Karpas-422 (cell line): ENCODE results near the gene DAZAP2. TPM values are rescaled to one million over a fixed set of nuclear protein-coding genes. Genes with fewer than 3 reads are reported as not detected.
"Not testable (repeated sequence)": the region's sequence is repeated elsewhere in the genome, so short reads cannot be mapped to it uniquely, and the experiment has no call there.

Experiments used
- DNase-seq: peaks from one replicate; pipeline ENCODE4 v3.0.0-alpha.2; 2015
- H2AFZ ChIP-seq: fragments of 200-600 bp; sonication (generic); 2 replicates; pipeline ENCODE4 v1.6.1; 2014; ENCODE audit warnings: antibody characterized with exemption, low read length, mixed read lengths
- H3K27ac ChIP-seq: fragments of 200-600 bp; sonication (generic); 2 replicates; pipeline ENCODE4 v1.5.1; 2014; ENCODE audit warnings: mild to moderate bottlenecking, low read length, moderate library complexity
- H3K27me3 ChIP-seq: fragments of 200-600 bp; sonication (generic); 2 replicates; pipeline ENCODE4 v1.6.1; 2014; ENCODE audit warnings: low read length, mixed read lengths
- H3K36me3 ChIP-seq: fragments of 200-600 bp; sonication (generic); 2 replicates; pipeline ENCODE4 v1.6.1; 2014; ENCODE audit warnings: low read length, mixed read lengths; ENCODE audit not compliant: insufficient read depth
- H3K4me1 ChIP-seq: fragments of 200-600 bp; sonication (generic); 2 replicates; pipeline ENCODE4 v1.6.1; 2014; ENCODE audit warnings: mild to moderate bottlenecking, low read length, mixed read lengths
- H3K4me2 ChIP-seq: fragments of 200-600 bp; sonication (generic); 2 replicates; pipeline ENCODE4 v1.6.1; 2014; ENCODE audit warnings: low read length, low read depth, mild to moderate bottlenecking; ENCODE audit not compliant: poor library complexity, severe bottlenecking
- H3K4me3 ChIP-seq: fragments of 200-600 bp; sonication (generic); 2 replicates; pipeline ENCODE4 v1.5.1; 2014; ENCODE audit warnings: mild to moderate bottlenecking, antibody characterized with exemption, low read length, mixed read lengths
- H3K79me2 ChIP-seq: fragments of 200-600 bp; sonication (generic); 2 replicates; pipeline ENCODE4 v1.6.1; 2014; ENCODE audit warnings: mild to moderate bottlenecking, low read length, mixed read lengths
- H3K9ac ChIP-seq: fragments of 200-600 bp; sonication (generic); 2 replicates; pipeline ENCODE4 v1.6.0; 2014; ENCODE audit warnings: low read length
- H3K9me2 ChIP-seq: fragments of 200-600 bp; sonication (generic), shearing (Covaris generic); replicated peaks from 2 replicates; pipeline ENCODE4 v1.6.0; 2014; ENCODE audit warnings: mild to moderate bottlenecking, low read length, moderate library complexity; ENCODE audit not compliant: insufficient read depth
- H3K9me3 ChIP-seq: fragments of 300-700, 200-600 bp; sonication (generic); 2 replicates; pipeline ENCODE4 v1.6.1; 2014; ENCODE audit warnings: low read length, mixed read lengths
- H4K20me1 ChIP-seq: fragments of 200-600 bp; sonication (generic); 2 replicates; pipeline ENCODE4 v1.6.1; 2014; ENCODE audit warnings: mild to moderate bottlenecking, antibody characterized with exemption, low read length, low read depth; ENCODE audit not compliant: insufficient read depth
- total RNA-seq: library from RNA; depleted of rRNA; stranded (reverse); fragments of >200 nt; shearing (Covaris generic); gene quantifications from 2 replicates; pipeline ENCODE4 v1.2.3, GENCODE V29; 2014; ENCODE audit warnings: low replicate concordance

Gene DAZAP2
- total RNA-seq, 1 experiment from 2014 or later = 362 TPM

DNA sequence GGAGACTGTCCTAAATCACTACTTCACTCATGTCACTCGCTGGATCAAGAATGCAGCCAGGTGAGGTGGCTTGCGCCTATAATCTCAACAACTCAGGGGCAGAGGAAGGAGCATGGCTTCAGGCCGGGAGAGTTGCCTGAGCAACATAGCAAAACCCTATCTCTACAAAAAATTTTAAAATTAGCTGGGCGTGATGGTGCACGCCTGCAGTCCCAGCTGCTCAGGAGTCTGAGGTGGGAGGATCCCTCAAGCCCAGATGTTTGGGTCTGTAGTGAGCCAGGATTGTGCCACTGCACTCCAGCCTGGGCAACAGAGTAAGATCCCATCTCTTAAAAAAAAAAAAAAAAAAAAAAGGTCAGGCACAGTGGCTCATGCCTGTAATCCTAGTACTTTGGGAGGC, 25.7 kb downstream of the DAZAP2 start:
- Histone ChIP-seq H3K36me3 (no peaks in the 10 kb centered on the region), H2AFZ (no peak overlapping the region), H3K4me1 (peaks cover 7% of the 10 kb centered on the region), H3K4me3 (no peak overlapping the region), H3K9ac (no peak overlapping the region), H3K4me2 (no peak overlapping the region), H3K27ac (no peak overlapping the region), H3K79me2 (no peaks in the 10 kb centered on the region), H3K9me3 (no peaks in the 10 kb centered on the region), H4K20me1 (no peaks in the 10 kb centered on the region), H3K27me3 (no peaks in the 10 kb centered on the region), H3K9me2 (no peaks in the 10 kb centered on the region)
- DNase-seq = no peak

DNA sequence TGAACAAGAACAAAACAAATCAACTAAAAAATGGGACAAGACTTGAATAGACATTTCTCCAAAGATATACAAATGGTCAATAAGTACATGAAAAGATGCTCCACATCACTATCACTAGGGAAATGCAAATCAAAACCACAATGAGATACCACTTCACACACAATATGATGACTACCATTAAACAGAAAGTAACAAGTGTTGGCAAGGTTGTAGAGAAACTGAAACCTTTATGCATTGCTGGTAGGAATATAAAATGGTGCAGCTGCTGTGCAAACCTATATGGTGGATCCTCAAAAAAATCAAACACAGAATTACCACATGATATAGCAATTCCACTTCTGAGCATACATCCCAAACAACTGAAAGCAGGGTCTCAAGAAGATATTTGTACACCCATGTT, 26.4 kb downstream of the DAZAP2 start:
- H3K79me2 ChIP-seq = no peaks in the 10 kb centered on the region
- DNase-seq = no peak

DNA sequence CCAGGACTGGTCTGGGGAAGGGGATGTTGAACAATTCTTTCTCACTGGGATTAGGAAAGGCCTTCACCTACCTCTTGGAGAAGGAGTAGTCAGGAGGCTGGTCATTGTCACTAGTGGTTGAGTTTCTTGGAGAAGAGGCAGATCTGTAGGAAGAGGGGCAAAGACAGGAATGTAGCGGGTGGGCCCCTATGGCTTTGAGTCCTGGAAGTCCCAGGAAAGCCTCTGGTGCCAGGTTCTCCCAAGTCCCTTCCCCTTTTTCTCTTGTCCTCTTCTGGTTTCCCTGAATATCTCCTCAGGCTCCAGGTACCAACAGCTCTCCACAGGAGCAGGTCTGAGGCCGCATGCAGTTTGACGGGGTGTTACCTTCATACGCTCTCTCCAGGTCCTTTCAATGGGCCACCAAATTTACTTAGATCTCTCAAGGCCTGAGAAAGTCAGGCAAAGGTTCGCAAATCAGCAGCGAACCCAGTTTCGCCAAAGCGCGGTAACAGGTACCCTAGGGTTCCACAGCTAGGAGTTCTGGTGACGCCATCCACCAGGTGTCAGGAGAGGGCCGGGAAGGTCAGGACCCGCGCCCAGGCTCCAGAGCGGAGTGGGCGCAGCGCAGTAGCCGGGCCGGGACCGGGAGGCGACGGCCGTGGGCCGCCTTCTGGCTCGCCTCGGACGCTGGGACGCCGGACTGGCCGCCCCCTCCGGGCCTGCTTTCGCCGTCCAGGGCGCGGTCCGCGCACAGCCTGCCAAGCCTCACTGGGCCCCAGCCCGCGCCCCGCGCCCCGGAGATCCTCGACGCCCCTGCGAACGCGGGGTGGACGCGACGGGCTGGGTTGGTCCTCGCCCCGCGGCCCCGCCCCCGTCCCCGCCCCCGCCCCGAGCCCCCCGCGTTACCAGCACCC, 30.8 kb downstream of the DAZAP2 start:
- no peak overlapping the region for H3K27ac ChIP-seq
- no peaks in the 10 kb centered on the region for H4K20me1 ChIP-seq
- no peak for DNase-seq
- peak overlapping the region; percentile 64; the same call in 1 of the 2 replicates for H3K4me3 ChIP-seq
- H3K36me3 ChIP-seq = no peaks in the 10 kb centered on the region
- no peaks in the 10 kb centered on the region for H3K9me2 ChIP-seq
- no peaks in the 10 kb centered on the region for H3K27me3 ChIP-seq
- H3K4me2 ChIP-seq = peak overlapping the region; percentile 74
- H3K79me2 ChIP-seq = no peaks in the 10 kb centered on the region
- no peaks in the 10 kb centered on the region for H3K9me3 ChIP-seq
- no peak overlapping the region for H3K9ac ChIP-seq
- no peak overlapping the region for H2AFZ ChIP-seq
- peaks cover 12% of the 10 kb centered on the region for H3K4me1 ChIP-seq

More for the DNA sequence above, 26.4 kb downstream of the DAZAP2 start:
- Histone ChIP-seq H3K9me2 (no peaks in the 10 kb centered on the region), H4K20me1 (no peaks in the 10 kb centered on the region), H3K9me3 (no peaks in the 10 kb centered on the region), H3K4me1 (peaks cover 7% of the 10 kb centered on the region), H3K36me3 (no peaks in the 10 kb centered on the region), H3K27me3 (no peaks in the 10 kb centered on the region), H3K27ac (no peak overlapping the region), H2AFZ (no peak overlapping the region), H3K4me2 (no peak overlapping the region), H3K4me3 (no peak overlapping the region), H3K9ac (no peak overlapping the region)

DNA sequence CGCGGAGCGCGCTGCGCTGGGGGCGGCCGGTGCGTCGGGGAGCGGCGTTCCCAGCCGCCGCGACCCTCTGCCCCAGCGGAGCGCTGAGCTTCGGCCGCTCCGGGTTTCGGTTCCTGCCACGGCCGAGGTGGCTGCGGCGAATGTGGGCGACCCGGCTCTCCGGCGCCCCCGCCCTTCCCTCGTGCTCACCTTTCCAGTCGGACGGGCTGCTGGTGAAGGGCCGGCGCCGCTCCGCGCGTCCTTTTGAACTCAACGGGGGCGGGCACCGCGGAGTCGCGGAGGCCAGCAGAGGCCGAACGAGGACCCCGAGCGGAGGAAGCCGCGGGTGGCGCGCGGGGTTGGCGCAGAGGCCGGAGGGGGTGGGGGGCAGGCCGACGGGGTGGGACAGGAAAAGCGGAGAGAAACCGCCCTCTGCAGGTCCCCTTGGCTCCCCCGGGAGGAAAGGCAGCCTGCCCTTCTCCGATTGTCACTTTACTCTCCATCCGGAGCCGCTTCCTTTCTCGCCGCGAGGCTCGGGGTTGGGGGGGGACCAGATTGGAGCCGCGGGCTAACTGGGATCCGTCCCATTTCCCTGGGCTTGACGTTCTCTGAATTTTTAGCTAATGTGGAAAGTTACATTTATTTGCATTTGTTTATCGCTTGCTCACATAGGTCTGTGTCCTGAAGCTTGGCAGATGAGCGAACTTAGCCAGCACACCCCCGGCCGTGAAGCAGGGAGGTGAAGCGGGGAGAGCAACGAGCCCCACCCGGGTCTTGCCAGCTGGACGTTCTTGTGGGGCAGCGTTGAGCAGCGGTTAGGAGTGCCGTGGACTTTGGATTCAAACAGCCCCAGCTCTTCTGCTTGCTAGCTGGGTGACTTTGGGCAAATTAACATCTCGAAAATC, 31.7 kb downstream of the DAZAP2 start, which contains the start of gene SMAGP:
SMAGP (minus strand) TSS at position 349 of the 884 bp plus-strand sequence. CDS start 1,137 bp downstream, outside the sequence.
- H3K9ac ChIP-seq = peak within 1 kb of the TSS; percentile 63
- peaks cover 9% of the 10 kb centered on the region for H3K4me1 ChIP-seq

DNA sequence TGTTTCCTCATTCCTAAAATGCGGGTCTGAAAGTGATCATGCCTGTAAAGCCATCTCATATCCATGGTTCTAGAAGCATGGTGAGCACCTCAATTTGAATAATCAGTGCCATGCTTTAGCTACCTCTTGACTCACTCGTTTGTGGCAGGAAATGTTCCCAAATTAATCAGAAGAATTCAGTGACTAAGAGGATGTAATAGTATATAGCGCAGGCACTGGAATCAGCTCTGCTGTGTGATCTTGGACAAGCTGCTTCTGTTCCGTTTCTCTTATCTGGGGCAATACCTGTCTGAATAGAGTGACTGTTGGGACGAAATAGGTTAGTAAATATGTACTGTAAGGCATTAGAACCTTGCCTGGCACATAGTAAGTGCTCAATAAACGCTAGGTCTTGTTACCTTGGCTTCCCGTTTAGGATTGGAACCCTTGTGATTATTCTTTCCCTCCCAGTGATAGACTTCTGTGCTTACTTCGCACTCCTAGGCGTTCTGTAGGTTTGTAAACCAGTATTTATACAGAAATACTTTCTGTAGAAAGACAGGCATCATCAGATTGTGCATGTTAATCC, 32.4 kb downstream of the DAZAP2 start:
- H3K9ac ChIP-seq = peak overlapping the region; percentile 63
- peak overlapping the region; percentile 74 for H3K4me2 ChIP-seq
- peaks cover 7% of the 10 kb centered on the region for H3K4me1 ChIP-seq
- H3K9me2 ChIP-seq = no peaks in the 10 kb centered on the region
- peak overlapping the region; percentile 46; the same call in 1 of the 2 replicates for H2AFZ ChIP-seq
- H4K20me1 ChIP-seq = no peaks in the 10 kb centered on the region
- no peaks in the 10 kb centered on the region for H3K27me3 ChIP-seq
- no peak overlapping the region for H3K27ac ChIP-seq
- H3K9me3 ChIP-seq = no peaks in the 10 kb centered on the region
- DNase-seq = no peak
- no peaks in the 10 kb centered on the region for H3K36me3 ChIP-seq
- peak overlapping the region; percentile 64 for H3K4me3 ChIP-seq
- no peaks in the 10 kb centered on the region for H3K79me2 ChIP-seq

More for the DNA sequence above, 31.7 kb downstream of the DAZAP2 start, which contains the start of gene SMAGP:
- Histone ChIP-seq H3K4me2 (peak within 1 kb of the TSS; percentile 74), H3K4me3 (peak within 1 kb of the TSS; percentile 64), H3K27me3 (no peaks in the 10 kb centered on the region), H3K36me3 (no peaks in the 10 kb centered on the region), H3K27ac (no peak within 1 kb of the TSS), H3K79me2 (no peaks in the 10 kb centered on the region), H3K9me3 (no peaks in the 10 kb centered on the region), H2AFZ (peak within 1 kb of the TSS; percentile 46), H4K20me1 (no peaks in the 10 kb centered on the region), H3K9me2 (no peaks in the 10 kb centered on the region)
- DNase-seq = peak; percentile 78

DNA sequence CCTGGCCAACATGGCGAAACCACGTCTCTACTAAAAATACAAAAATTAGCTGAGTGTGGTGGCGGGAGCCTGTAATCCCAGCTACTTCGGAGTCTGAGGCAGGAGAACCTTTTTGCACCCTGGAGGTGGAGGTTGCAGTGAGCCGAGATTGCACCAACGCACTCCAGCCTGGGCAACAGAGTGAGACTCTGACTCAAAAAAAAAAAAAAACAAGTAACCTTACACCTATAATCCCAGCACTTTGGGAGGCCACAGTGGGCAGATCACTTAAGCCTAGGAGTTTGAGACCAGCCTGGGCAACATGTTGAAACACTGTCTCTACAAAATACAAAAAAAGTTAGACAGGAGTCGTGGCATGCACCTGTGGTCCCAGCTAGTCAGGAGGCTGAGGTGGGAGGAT, 34.2 kb downstream of the DAZAP2 start:
- not testable (repeated sequence) for H3K9me3 ChIP-seq, H2AFZ ChIP-seq, H3K36me3 ChIP-seq

DNA sequence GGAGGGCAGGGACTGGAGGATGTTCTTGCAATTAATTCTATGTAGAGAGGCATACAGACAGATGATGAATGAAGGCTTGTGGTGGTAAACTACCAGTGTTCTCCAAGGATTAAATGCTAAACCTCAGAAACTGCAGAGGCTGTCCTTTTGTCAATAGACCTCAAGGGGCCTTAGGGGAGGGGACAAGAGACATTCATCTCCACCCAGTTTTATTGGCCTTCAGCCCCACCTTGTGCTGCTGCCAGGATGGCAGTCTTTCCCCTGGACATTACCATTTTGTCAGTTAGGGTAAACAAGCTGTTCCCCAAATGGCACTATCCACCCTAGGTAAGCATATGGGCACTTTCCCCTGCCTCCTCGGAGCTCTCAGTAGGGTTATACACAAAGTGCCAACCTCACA, 36.5 kb downstream of the DAZAP2 start:
- H3K79me2 ChIP-seq = no peaks in the 10 kb centered on the region
- H3K4me2 ChIP-seq = no peak overlapping the region
- no peak overlapping the region for H3K9ac ChIP-seq
- no peak for DNase-seq
- H2AFZ ChIP-seq = no peak overlapping the region
- H3K9me2 ChIP-seq = no peaks in the 10 kb centered on the region
- peaks cover 7% of the 10 kb centered on the region for H3K4me1 ChIP-seq
- H3K9me3 ChIP-seq = no peaks in the 10 kb centered on the region
- H3K27ac ChIP-seq = no peak overlapping the region
- H3K36me3 ChIP-seq = no peaks in the 10 kb centered on the region
- H4K20me1 ChIP-seq = no peaks in the 10 kb centered on the region
- no peak overlapping the region for H3K4me3 ChIP-seq
- no peaks in the 10 kb centered on the region for H3K27me3 ChIP-seq

More for the DNA sequence above, 34.2 kb downstream of the DAZAP2 start:
- H3K9ac ChIP-seq, H3K4me3 ChIP-seq, H3K27me3 ChIP-seq, H3K27ac ChIP-seq, H3K9me2 ChIP-seq, H3K79me2 ChIP-seq, DNase-seq, H4K20me1 ChIP-seq, H3K4me1 ChIP-seq, H3K4me2 ChIP-seq: not testable (repeated sequence)
